ENCODE results near the gene SHBG. TPM values are rescaled to one million over a fixed set of nuclear protein-coding genes. Genes with fewer than 3 reads are reported as not detected.

Gene SHBG
- total RNA-seq, 2 experiments from 2014 or later: not detected

GRCh38 chr17:7644775-7645174, 14.8 kb downstream of the SHBG start:
- Mint-ChIP-seq H3K4me1 (ENCODE audit: low read depth) (peaks cover 3% of the 10 kb centered on the region), H3K36me3 (ENCODE audit: low read depth) (no peaks in the 10 kb centered on the region), H3K9me3 (no peaks in the 10 kb centered on the region), H3K27me3 (peaks cover 7% of the 10 kb centered on the region), H3K4me3 (no peak overlapping the region), H3K27ac (no peak overlapping the region)
- ATAC-seq: no peak
- no peak for DNase-seq
- intact Hi-C loops (cut with micrococcal nuclease): no loop called here
- ChIA-PET POLR2A (no interaction called here), CTCF (no interaction called here)
- TF ChIP-seq CTCF (IDR thresholded peaks at IDR 0.05): no peak

- Mint-ChIP-seq H3K4me1 (ENCODE audit: low read depth) (peaks cover 16% of the 10 kb centered on the region), H3K9me3 (no peaks in the 10 kb centered on the region), H3K4me3 (no peak overlapping the region), H3K36me3 (ENCODE audit: low read depth) (no peaks in the 10 kb centered on the region), H3K27ac (no peak overlapping the region), H3K27me3 (peaks cover 20% of the 10 kb centered on the region)
- ChIA-PET CTCF (interaction anchor here (0.5 to 1.3 kb wide), 2 partner anchors 14 to 45 kb away, joined by 3 read pairs; no protein-coding TSS in a partner anchor), POLR2A (interaction anchor here (1.1 to 2.6 kb wide), 2 partner anchors 11 to 40 kb away, joined by 3 to 8 read pairs; partner anchors contain the start of gene TP53)
- ATAC-seq (no peak), DNase-seq (no peak)
- TF ChIP-seq CTCF (IDR thresholded peaks at IDR 0.05): no peak
- intact Hi-C loops (cut with micrococcal nuclease): no loop called here
These were observed 16.5 kb downstream of the SHBG start for GRCh38 chr17:7646457-7646856.

GRCh38 chr17:7647018-7647417, 17.1 kb downstream of the SHBG start:
- TF ChIP-seq CTCF (IDR thresholded peaks at IDR 0.05): no peak
- Mint-ChIP-seq H3K27me3 (peaks cover 22% of the 10 kb centered on the region), H3K4me3 (no peak overlapping the region), H3K36me3 (ENCODE audit: low read depth) (no peaks in the 10 kb centered on the region), H3K9me3 (no peaks in the 10 kb centered on the region), H3K4me1 (ENCODE audit: low read depth) (peaks cover 14% of the 10 kb centered on the region), H3K27ac (no peak overlapping the region)
- DNase-seq (no peak), ATAC-seq (no peak)
- intact Hi-C loops (cut with micrococcal nuclease): no loop called here
- ChIA-PET POLR2A (interaction anchor here (1.1 to 2.6 kb wide), 3 partner anchors 12 to 40 kb away, joined by 3 to 8 read pairs (median 3); partner anchors contain the start of genes SAT2 and TP53), CTCF (interaction anchor here (1.3 to 2.9 kb wide), 2 partner anchors 15 to 26 kb away, joined by 3 to 8 read pairs; no protein-coding TSS in a partner anchor)

- H3K27ac Mint-ChIP-seq: no peak within 1 kb of the TSS
- ATAC-seq (peak; percentile 92), DNase-seq (peak; percentile 83)
- peak within 1 kb of the TSS; percentile 74 for H3K4me3 Mint-ChIP-seq
- peaks cover 14% of the 10 kb centered on the region for H3K4me1 Mint-ChIP-seq (ENCODE audit: low read depth)
- intact Hi-C loops (cut with micrococcal nuclease): no loop called here
- ChIA-PET CTCF (interaction anchor here (0.5 to 2.9 kb wide), 7 partner anchors 9 to 38 kb away, joined by 3 to 17 read pairs (median 4); partner anchors contain the start of genes TP53 and WRAP53), POLR2A (interaction anchor here (0.8 to 4.3 kb wide), 7 partner anchors 16 to 77 kb away, joined by 3 to 29 read pairs (median 3); partner anchors contain the start of genes SAT2, TP53 and WRAP53)
- H3K9me3 Mint-ChIP-seq: no peaks in the 10 kb centered on the region
- no peak for TF ChIP-seq CTCF (IDR thresholded peaks at IDR 0.05)
- H3K36me3 Mint-ChIP-seq (ENCODE audit: low read depth): no peaks in the 10 kb centered on the region
- peaks cover 32% of the 10 kb centered on the region for H3K27me3 Mint-ChIP-seq
These were observed 20.7 kb downstream of the SHBG start, which contains the start of gene ATP1B2 for GRCh38 chr17:7650509-7651096. Gene ATP1B2 (plus strand): TSS chr17:7650926. CDS start chr17:7651519, 593 bp downstream.

GRCh38 chr17:7651097-7651664, 21.2 kb downstream of the SHBG start:
- H3K27me3 Mint-ChIP-seq: peaks cover 32% of the 10 kb centered on the region
- CTCF ChIA-PET: interaction anchor here (0.5 to 2.9 kb wide), 7 partner anchors 9 to 38 kb away, joined by 3 to 17 read pairs (median 4); partner anchors contain the start of genes TP53 and WRAP53
- no peak for TF ChIP-seq CTCF (IDR thresholded peaks at IDR 0.05)
- peak overlapping the region; percentile 59 for H3K4me3 Mint-ChIP-seq
- no peak overlapping the region for H3K27ac Mint-ChIP-seq
- intact Hi-C loops (cut with micrococcal nuclease): no loop called here
- ATAC-seq: no peak
- no peaks in the 10 kb centered on the region for H3K9me3 Mint-ChIP-seq
- POLR2A ChIA-PET: interaction anchor here (0.7 to 4.3 kb wide), 8 partner anchors 16 to 77 kb away, joined by 3 to 29 read pairs (median 3); partner anchors contain the start of genes FXR2, SAT2, TP53 and WRAP53
- H3K4me1 Mint-ChIP-seq (ENCODE audit: low read depth): peaks cover 14% of the 10 kb centered on the region
- DNase-seq: no peak
- H3K36me3 Mint-ChIP-seq (ENCODE audit: low read depth): no peaks in the 10 kb centered on the region

All from activated CD8-positive, alpha-beta T cell treated with anti-CD3 and anti-CD28 coated beads for 36 hours (primary cell).